HepG2 (cell line): ENCODE results near the gene SLC29A2. TPM values are rescaled to one million over a fixed set of nuclear protein-coding genes. Genes with fewer than 3 reads are reported as not detected.
A peak's percentile ranks its signal among the peaks of the same experiment; 100 is the strongest.

Experiments used
- ATAC-seq: fragments of 200-7000 bp; cut with Tn5 transposase; 3 replicates; pipeline ENCODE4 v1.9.1; 2020; ENCODE audit warnings: mild to moderate bottlenecking, moderate library complexity
- BruUV-seq: library from RNA; stranded (reverse); fragments of 400-500 nt; replicated peaks from 2 replicates; lab custom pipeline; 2021; lab: Mats Ljungman, UMichigan
- CTCF ChIA-PET: fragments of 300-600 bp; formaldehyde crosslinking; extraction: SDS; loops from one replicate; lab custom pipeline; 2021; ENCODE audit warnings: low total read pairs, inconsistent platforms, low intra/inter-chr PET ratio; lab: Yijun Ruan, JAX
- POLR2A ChIA-PET: fragments of 350-600 bp; sonication (Branson Sonifier 250); formaldehyde crosslinking; loops from one replicate; lab custom pipeline; 2020; ENCODE audit warnings: antibody characterized with exemption, inconsistent platforms; lab: Yijun Ruan, JAX
- DNase-seq: peaks from one replicate; pipeline ENCODE4 v3.0.0-alpha.2; 2015; ENCODE audit warnings: low spot score
- FAIRE-seq: peaks from 3 replicates; lab custom pipeline; 2011; peaks lifted over from hg19 to GRCh38; lab: Jason Lieb, UNC
- H2AFZ ChIP-seq: one replicate; pipeline ENCODE4 v1.6.1; 2011; ENCODE audit warnings: low read length, inconsistent platforms
- H3K27ac ChIP-seq: fragments of 300-600 bp; 3 replicates; pipeline ENCODE4 v1.8.0; 2011; ENCODE audit warnings: mixed run types, mild to moderate bottlenecking, mixed read lengths, low read length, inconsistent platforms; ENCODE audit not compliant: insufficient read depth; ENCODE audit errors: extremely low read length
- H3K27me3 ChIP-seq, 2 experiments: fragments of 200-600 bp in 1 of 2; 2 replicates in 1 of 2; 3 replicates in 1 of 2; pipeline versions ENCODE4 v1.6.0 to v1.8.0; 2011; ENCODE audit warnings: low read length in 2 of 2, mild to moderate bottlenecking in 2 of 2, moderate library complexity in 2 of 2, inconsistent platforms in 1 of 2; ENCODE audit not compliant: insufficient read depth in 2 of 2, control insufficient read depth in 1 of 2
- H3K36me3 ChIP-seq, 2 experiments: fragments of 200-600 bp in 1 of 2; replicated peaks in 1 of 2; 2 replicates in 1 of 2; 3 replicates in 1 of 2; pipeline versions ENCODE4 v1.5.1 to v1.8.0; 2011; ENCODE audit warnings: low read length in 2 of 2, inconsistent platforms in 1 of 2; ENCODE audit not compliant: insufficient read depth in 2 of 2, control insufficient read depth in 1 of 2
- H3K4me1 ChIP-seq: 2 replicates; pipeline ENCODE4 v1.5.1; 2012; ENCODE audit warnings: low read length, inconsistent platforms; ENCODE audit not compliant: insufficient read depth
- H3K4me2 ChIP-seq: 2 replicates; pipeline ENCODE4 v1.6.0; 2011; ENCODE audit warnings: low read depth, low read length, inconsistent platforms
- H3K4me3 ChIP-seq, 3 experiments: fragments of 200-600 bp in 1 of 3; sonication (generic), shearing (Covaris generic) in 1 of 3; replicated peaks in 1 of 3; 2 replicates each; pipeline ENCODE4 v1.5.1; 2011 to 2016; ENCODE audit warnings: low read length in 3 of 3, inconsistent platforms in 2 of 3, low read depth in 2 of 3, mild to moderate bottlenecking in 2 of 3, control low read depth in 1 of 3, mixed read lengths in 1 of 3; ENCODE audit not compliant: insufficient read depth in 1 of 3
- H3K79me2 ChIP-seq: one replicate; pipeline ENCODE4 v1.6.1; 2011; ENCODE audit warnings: low read length, inconsistent platforms; ENCODE audit not compliant: insufficient read depth
- H3K9ac ChIP-seq: 2 replicates; pipeline ENCODE4 v1.6.0; 2011; ENCODE audit warnings: mild to moderate bottlenecking, low read depth, low read length, inconsistent platforms; ENCODE audit not compliant: insufficient read depth
- H3K9me3 ChIP-seq: 2 replicates; pipeline ENCODE4 v1.5.1; 2012; ENCODE audit warnings: mild to moderate bottlenecking, low read length
- H4K20me1 ChIP-seq: 2 replicates; pipeline ENCODE4 v1.6.0; 2011; ENCODE audit warnings: inconsistent platforms, mild to moderate bottlenecking, low read length, moderate library complexity; ENCODE audit not compliant: insufficient read depth
- BCL6 ChIP-seq: IDR thresholded peaks from 2 replicates; pipeline ENCODE4 v1.6.1; 2016; ENCODE audit warnings: missing genetic modification reagents, missing compliant biosample characterization
- DNMT3B ChIP-seq: conservative IDR thresholded peaks from 2 replicates; pipeline ENCODE4 v1.6.1; 2016; ENCODE audit warnings: missing biosample characterization, control low read depth
- E2F1 ChIP-seq: sonication (generic); formaldehyde crosslinking; IDR thresholded peaks from 2 replicates; pipeline ENCODE4 v1.5.0; 2020; ENCODE audit warnings: missing genetic modification reagents
- NFE2L2 ChIP-seq: fragments of 150-350 bp; IDR thresholded peaks from 2 replicates; pipeline ENCODE4 v1.6.1; 2014; ENCODE audit warnings: low read length
- POLR2AphosphoS5 ChIP-seq: IDR thresholded peaks from 2 replicates; pipeline ENCODE4 v1.6.1; 2012; ENCODE audit warnings: low read depth, low read length
- SAFB2 ChIP-seq: sonication (generic); formaldehyde crosslinking; IDR thresholded peaks from 2 replicates; pipeline ENCODE4 v1.5.1; 2020; ENCODE audit warnings: missing genetic modification reagents, low read depth, mild to moderate bottlenecking, borderline replicate concordance
- STAT5B ChIP-seq: sonication (generic); formaldehyde crosslinking; IDR thresholded peaks from 2 replicates; pipeline ENCODE4 v1.4.0; 2020; ENCODE audit warnings: missing genetic modification reagents
- ZBTB20 ChIP-seq: sonication (generic); formaldehyde crosslinking; IDR thresholded peaks from 2 replicates; pipeline ENCODE4 v1.8.1; 2023; ENCODE audit warnings: missing genetic modification reagents, low read depth, mild to moderate bottlenecking, borderline replicate concordance
- ZGPAT ChIP-seq: IDR thresholded peaks from 2 replicates; pipeline ENCODE4 v1.6.1; 2016; ENCODE audit warnings: mild to moderate bottlenecking
- ZNF180 ChIP-seq: sonication (generic); formaldehyde crosslinking; IDR thresholded peaks from 2 replicates; pipeline ENCODE4 v1.4.0; 2020; ENCODE audit warnings: low read depth, missing genetic modification reagents, borderline replicate concordance
- ZNF362 ChIP-seq: sonication (generic); formaldehyde crosslinking; IDR thresholded peaks from 2 replicates; pipeline ENCODE4 v1.4.0; 2020; ENCODE audit warnings: missing genetic modification reagents, mild to moderate bottlenecking, borderline replicate concordance
- ZNF615 ChIP-seq: sonication (generic); formaldehyde crosslinking; IDR thresholded peaks from 2 replicates; pipeline ENCODE4 v1.5.0; 2020; ENCODE audit warnings: mild to moderate bottlenecking, missing genetic modification reagents, borderline replicate concordance
- ZNF75D ChIP-seq: sonication (generic); formaldehyde crosslinking; IDR thresholded peaks from 2 replicates; pipeline ENCODE4 v1.8.1; 2023; ENCODE audit warnings: missing genetic modification reagents, mild to moderate bottlenecking, borderline replicate concordance
- WGBS: methylation state at CpG from one replicate; pipeline ENCODE4 v1.1.6; 2017; ENCODE audit warnings: low lambda C conversion rate; 5-methylcytosine and 5-hydroxymethylcytosine counted together
- in situ Hi-C: cut with HindIII; loops from 2 replicates; pipeline ENCODE4 v1.10.0; 2017; ENCODE audit warnings: low pct_unique_long_range_greater_than_20kb; ENCODE audit not compliant: extremely low pct_ligation_motif_present
- intact Hi-C: fragments of 100-400 bp; cut with micrococcal nuclease; formaldehyde crosslinking; loops from one replicate; pipeline ENCODE4 v1.10.0; 2022; ENCODE audit not compliant: unreplicated experiment
- polyA plus RNA-seq, 8 experiments: library from polyadenylated mRNA; depleted of rRNA in 3 of 8; stranded (reverse) in 7 of 8; unstranded in 1 of 8; fragments of >200 nt; fragmentation: Illumina TruSeq in 4 of 8; extraction: Trizol in 4 of 8; gene quantifications; 2 replicates each; pipeline versions ENCODE4 v1.2.1 to v1.2.3, GENCODE V29; 2011 to 2016; ENCODE audit warnings: low read depth in 4 of 8, missing spikeins in 1 of 8, mixed read lengths in 1 of 8; ENCODE audit not compliant: insufficient read depth in 1 of 8
- total RNA-seq, 5 experiments: library from RNA; depleted of rRNA; stranded (reverse); fragments of >200 nt; fragmentation: Illumina TruSeq; extraction: Trizol; gene quantifications; 2 replicates each; pipeline ENCODE4 v1.2.3, GENCODE V29; 2016; ENCODE audit warnings: low read depth in 1 of 5
- TF ChIP-seq, protein P1 (sequence below): sonication (generic); formaldehyde crosslinking; IDR thresholded peaks from 2 replicates; pipeline ENCODE4 v1.4.0; 2020; ENCODE audit warnings: low read depth, mild to moderate bottlenecking, missing genetic modification reagents

SLC29A2 gene
- total and polyA plus RNA-seq, 2 of the 13 experiments (the other 11 are each of a cell fraction or from before 2014, with no cell fraction given) = 0.63 to 0.66 TPM

- TF ChIP-seq ZNF362 = 0 out of 2 replicates have a peak, but pooled peaks have one; percentile 2
Measured at GRCh38 chr11:66329165-66329673, 42.3 kb downstream of the SLC29A2 start (continued).

GRCh38 chr11:66328302-66329144 is 43.0 kb downstream of the SLC29A2 start:
- peak; percentile 73 for FAIRE-seq
- H3K9me3 ChIP-seq = no peaks in the 10 kb centered on the region
- no peaks in the 10 kb centered on the region for H3K79me2 ChIP-seq
- peak overlapping the region; percentile 45 for H3K27ac ChIP-seq
- peak overlapping the region; percentile 79 for H2AFZ ChIP-seq
- H3K4me2 ChIP-seq = peak overlapping the region; percentile 100
- ChIA-PET POLR2A (interaction anchor here (0.9 to 4.0 kb wide), 3 partner anchors 12 to 39 kb away, joined by 3 to 35 read pairs (median 3); partner anchors contain the start of genes CD248 and YIF1A), CTCF (interaction anchor here (1.0 to 3.4 kb wide), 6 partner anchors 8 to 106 kb away, joined by 3 to 68 read pairs (median 6); no protein-coding TSS in a partner anchor)
- in situ Hi-C loops = loop anchor here (5.0 kb wide), 1 partner anchor 36 kb away; the partner anchor contains the start of gene TMEM151A
- peak overlapping the region; percentile 36 to 76 (median 47) for H3K4me3 ChIP-seq
- ATAC-seq = peak; percentile 85
- no TSS peak for BruUV-seq
- no peaks in the 10 kb centered on the region for H4K20me1 ChIP-seq
- peaks cover 0 to 17% of the 10 kb centered on the region in 2 experiments; a peak in 3 of 5 replicates for H3K27me3 ChIP-seq
- peaks cover 57% of the 10 kb centered on the region for H3K4me1 ChIP-seq
- DNase-seq = peak; percentile 71
- 2% methylated on average over 11 of the region's 19 CpGs for WGBS
- H3K9ac ChIP-seq = peak overlapping the region; percentile 53
- no peaks in the 10 kb centered on the region for H3K36me3 ChIP-seq
- intact Hi-C loops = loop anchor here (1.0 to 5.0 kb wide), 2 partner anchors 17 to 546 kb away; partner anchors contain the start of gene AP5B1
- TF ChIP-seq, protein P1, sequence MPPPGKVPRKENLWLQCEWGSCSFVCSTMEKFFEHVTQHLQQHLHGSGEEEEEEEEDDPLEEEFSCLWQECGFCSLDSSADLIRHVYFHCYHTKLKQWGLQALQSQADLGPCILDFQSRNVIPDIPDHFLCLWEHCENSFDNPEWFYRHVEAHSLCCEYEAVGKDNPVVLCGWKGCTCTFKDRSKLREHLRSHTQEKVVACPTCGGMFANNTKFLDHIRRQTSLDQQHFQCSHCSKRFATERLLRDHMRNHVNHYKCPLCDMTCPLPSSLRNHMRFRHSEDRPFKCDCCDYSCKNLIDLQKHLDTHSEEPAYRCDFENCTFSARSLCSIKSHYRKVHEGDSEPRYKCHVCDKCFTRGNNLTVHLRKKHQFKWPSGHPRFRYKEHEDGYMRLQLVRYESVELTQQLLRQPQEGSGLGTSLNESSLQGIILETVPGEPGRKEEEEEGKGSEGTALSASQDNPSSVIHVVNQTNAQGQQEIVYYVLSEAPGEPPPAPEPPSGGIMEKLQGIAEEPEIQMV (CRISPR knock-in tag) = no peak; the same call in 1 of the 2 replicates
- no peak for TF ChIP-seq ZNF180
- TF ChIP-seq STAT5B (CRISPR knock-in tag) = no peak
- TF ChIP-seq ZBTB20 (CRISPR knock-in tag) = no peak
- TF ChIP-seq BCL6 (CRISPR knock-in tag) = peak; percentile 70
- TF ChIP-seq POLR2AphosphoS5 = no peak
- 0 out of 2 replicates have a peak, but pooled peaks have one; percentile 56 for TF ChIP-seq ZGPAT (CRISPR knock-in tag)
- no peak for TF ChIP-seq E2F1 (CRISPR knock-in tag)
- TF ChIP-seq SAFB2 = 0 out of 2 replicates have a peak, but pooled peaks have one; percentile 52
- TF ChIP-seq ZNF615 (CRISPR knock-in tag) = peak; percentile 97; the same call in 1 of the 2 replicates
- no peak for TF ChIP-seq ZNF75D
- no peak for TF ChIP-seq DNMT3B (CRISPR knock-in tag)
- TF ChIP-seq NFE2L2 = no peak
